Globus pallidus (tissue), 1 donor: Measurements from ENCODE around the gene GNG7.
"Not testable (repeated sequence)": the region's sequence is repeated elsewhere in the genome, so short reads cannot be mapped to it uniquely, and the experiment has no call there.

Source experiments
- DNase-seq: peaks from one replicate; pipeline ENCODE4 v3.0.0-alpha.2; 2015; ENCODE audit warnings: low spot score

Gene GNG7

GRCh38 chr19:2511570-2511969 lies 190.9 kb downstream of the GNG7 start:
- DNase-seq, result no peak

DNA sequence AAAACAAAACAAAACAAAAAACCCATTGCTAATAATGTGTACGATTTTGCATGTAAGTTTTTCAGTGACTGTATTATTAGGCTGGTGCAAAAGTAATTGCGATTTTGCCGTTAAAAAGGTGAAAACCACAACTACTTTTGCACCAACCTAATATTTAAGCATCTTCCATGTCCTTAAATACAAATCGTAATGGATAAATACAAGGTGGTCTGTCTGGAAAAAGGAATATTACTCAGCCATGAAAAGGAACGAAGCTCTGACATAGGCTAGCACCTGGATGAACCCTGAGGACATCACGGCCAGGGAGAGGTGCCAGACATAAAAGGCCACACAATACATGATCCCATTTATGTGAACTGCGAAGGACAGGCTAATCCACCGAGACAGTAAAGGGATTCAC lies 193.4 kb downstream of the GNG7 start:
- DNase-seq, result no peak

- DNase-seq, result no peak
Observed at GRCh38 chr19:2507109-2507508, 195.4 kb downstream of the GNG7 start.

DNA sequence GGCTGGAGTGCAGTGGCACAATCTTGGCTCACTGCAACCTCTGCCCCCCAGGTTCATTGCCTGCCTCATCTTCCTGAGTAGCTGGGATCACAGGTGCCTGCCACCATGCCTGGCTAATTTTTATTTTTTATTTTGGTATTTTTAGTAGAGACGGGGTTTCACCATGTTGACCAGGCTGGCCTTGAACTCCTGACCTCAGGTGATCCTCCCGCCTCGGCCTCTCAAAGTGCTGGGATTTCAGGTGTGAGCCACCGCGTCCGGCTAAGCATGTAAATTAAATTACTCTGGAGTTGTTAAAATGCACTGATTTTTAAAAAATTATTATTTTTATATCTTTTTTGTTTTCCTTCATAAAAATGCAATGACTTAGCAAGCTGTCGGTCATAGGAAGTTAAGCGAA lies 195.8 kb downstream of the GNG7 start:
- DNase-seq, result not testable (repeated sequence)

DNA sequence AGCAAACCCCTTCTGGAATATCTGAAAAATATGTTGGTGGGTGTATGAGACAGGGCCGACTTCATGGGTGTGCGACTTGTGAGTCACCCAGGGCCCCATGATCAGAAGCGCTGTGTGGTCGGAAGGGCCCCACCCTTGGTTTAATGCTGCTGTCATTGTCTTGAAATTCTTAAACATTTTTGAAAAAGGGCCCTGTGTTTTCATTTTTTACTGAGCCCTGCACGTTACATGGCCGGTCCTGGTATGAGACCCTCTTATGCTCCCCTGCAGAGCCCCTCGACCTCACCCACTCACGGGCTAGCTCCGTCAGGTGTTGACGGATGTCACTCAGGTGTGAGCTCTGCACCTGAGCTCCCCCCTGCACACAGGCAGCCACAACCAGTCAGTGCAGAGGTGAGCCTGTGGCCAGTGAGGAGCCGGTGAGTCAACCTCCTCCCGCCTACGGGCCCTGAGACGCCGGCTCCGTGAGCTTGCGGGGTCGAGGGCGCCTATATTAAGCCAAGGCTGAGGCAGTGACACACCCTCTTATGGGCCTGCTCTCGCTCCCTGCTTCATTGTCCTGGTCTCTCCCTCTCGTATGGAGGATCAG lies 198.9 kb downstream of the GNG7 start:
- no peak for DNase-seq

DNA sequence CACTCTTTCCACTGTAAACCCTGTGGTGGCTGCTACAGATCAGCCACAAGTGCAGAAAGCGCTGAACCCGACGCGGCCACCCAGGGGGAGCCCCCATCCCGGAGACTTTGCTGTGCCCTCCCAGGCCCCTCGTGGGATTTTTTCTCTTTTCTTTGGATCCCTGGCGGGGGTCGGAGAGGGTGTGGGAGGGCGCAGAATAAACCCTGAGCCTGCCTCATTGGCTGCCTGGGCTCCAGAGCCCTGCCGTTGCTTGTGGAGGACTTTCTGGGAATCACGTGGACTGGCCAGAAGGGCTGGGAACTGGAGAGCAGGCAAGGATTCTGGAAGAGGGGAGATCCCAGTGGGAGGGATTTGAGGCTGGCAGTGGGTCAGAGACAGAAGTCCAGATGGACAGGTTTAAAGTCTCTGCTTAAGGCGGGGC lies 201.6 kb downstream of the GNG7 start:
- no peak for DNase-seq

DNA sequence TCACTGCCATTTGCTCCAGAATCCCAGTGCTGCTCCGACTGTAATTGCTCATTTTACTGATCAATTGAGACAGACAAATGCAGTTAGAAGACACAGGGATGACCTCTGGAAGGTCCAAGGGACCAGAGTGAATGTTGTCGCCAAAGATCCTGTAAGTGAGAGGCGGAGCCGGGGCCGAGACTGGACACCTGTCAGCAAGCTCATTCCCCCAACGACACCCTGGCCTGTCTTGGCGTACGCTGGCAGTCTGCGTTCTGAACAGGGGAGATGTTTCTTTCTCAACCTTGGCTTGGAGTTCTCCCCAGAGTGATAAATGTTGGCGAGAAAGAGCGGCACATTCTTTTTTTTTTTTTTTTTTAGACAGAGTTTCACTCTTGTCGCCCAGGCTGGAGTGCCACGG lies 202.3 kb downstream of the GNG7 start:
- no peak for DNase-seq

GRCh38 chr19:2497186-2497585 lies 205.3 kb downstream of the GNG7 start:
- DNase-seq, result no peak

- DNase-seq, result no peak
Observed at GRCh38 chr19:2495651-2496316, 206.7 kb downstream of the GNG7 start.

GRCh38 chr19:2495130-2495641 lies 207.3 kb downstream of the GNG7 start:
- peak; percentile 38 for DNase-seq

- peak; percentile 61 for DNase-seq
Observed at GRCh38 chr19:2494447-2495129, 207.9 kb downstream of the GNG7 start.

DNA sequence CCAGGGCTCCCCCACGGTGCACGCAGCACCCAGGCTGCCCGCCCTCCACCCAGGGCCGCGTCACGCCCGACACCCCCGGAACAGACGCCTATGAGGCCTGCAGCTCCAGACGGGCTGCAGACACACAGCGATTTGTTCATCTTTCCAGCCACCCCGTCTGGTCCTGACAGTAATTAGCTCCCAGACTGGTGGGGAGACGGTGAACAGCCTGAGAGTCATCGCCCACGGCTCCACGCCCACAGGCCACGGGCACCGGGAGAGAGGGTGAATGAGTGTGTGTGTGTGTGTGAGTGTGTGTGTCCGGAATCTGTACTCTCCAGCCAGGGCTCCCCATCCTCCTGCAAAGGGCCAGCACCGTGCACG lies 208.4 kb downstream of the GNG7 start:
- no peak for DNase-seq

- not testable (repeated sequence) for DNase-seq
Observed at GRCh38 chr19:2493448-2493847, 209.0 kb downstream of the GNG7 start.

- DNase-seq, result no peak
Observed at GRCh38 chr19:2492870-2493269, 209.6 kb downstream of the GNG7 start.

DNA sequence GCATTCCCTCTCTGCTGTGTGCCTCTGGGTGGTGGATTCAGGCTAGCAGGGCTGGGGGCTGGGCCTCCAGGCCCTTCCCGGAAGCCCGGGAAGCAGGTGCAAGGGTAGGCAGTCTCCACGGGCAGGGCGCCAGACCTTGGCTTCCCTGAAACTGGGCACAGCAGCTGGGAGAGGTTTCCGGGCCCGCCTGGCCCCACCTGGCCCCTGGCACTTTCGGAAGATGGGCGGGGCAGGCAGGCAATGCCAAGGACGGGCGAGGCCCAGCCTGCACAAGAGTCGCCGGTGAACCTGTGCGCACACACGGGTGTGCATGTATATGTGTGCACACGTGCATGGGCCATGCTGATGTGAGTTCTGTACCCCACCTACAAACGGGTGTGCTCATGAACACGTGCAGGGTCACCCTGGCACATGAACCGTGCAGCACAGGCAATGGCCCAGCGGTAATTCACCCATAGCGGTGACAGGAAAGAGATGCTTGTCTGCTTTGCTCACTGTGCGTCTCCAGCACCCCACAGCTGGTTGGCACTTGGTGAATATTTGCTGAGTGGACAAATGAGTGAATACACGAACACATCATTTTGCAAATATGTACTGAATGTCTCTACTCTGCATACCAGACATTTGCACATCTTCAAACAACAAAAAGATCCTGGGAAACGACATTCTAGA lies 211.2 kb downstream of the GNG7 start:
- no peak for DNase-seq

GRCh38 chr19:2490659-2491058 lies 211.8 kb downstream of the GNG7 start:
- no peak for DNase-seq

DNA sequence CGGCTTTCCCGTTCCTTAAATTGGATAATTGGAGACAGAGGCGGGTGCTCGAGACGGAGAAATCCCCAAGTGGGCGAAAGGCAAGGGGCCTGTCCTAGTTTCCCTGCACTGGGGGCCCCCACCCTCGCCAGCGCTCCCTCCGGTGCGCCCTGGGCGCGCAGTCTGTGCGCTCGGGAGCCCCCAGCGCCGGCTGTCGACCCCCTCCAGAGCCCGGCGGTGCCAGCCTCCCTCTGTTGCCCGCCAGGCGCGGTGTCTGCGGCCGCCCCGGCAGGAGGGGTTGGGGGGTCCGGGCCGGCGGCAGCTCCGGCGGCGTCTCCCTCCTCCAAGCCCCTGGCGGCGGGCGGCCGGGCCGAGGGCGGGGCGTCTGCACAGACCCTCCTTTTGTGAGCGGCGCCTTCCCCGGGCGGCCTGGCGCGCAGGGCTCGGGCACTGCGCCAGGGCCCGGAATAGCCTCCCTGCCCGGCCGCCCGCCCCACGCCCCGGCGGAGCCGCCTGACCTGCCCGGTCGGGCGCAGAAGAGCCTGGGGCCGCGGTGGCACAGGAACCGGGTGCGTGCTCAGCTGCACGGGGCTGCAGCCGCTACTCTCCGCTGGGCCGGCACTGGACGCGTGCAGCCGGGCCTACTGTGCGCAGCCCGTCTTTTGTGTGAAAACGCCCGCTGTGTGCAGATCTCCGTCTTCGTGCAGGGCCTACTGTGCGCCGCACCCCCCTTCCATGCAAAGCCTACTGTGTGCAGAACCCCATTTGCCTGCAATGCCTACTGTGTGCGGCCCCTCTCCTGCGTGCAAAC lies 213.4 kb downstream of the GNG7 start:
- peak; percentile 58 for DNase-seq

GRCh38 chr19:2488405-2488941 lies 214.0 kb downstream of the GNG7 start:
- DNase-seq, result no peak

- no peak for DNase-seq
Observed at GRCh38 chr19:2487842-2488241, 214.7 kb downstream of the GNG7 start.

DNA sequence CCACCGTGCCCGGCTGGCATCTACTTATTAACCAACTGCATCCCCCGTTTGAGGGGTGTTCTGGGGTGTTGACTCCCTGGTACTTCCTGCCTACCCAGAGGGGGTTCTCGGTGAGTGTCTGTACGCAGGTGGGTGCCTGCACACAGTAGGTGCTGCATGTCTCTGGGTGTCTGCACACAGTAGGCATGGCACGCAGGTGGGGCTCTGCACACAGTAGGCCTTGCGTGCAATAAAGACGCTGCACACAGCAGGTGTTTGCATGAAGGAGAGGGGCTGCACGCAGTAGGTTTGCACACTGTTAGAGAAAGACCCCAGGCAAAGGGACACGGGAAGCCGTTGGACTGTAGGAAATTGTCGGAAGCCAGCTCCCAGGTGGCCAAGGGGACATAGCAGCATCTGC lies 215.4 kb downstream of the GNG7 start:
- DNase-seq, result no peak

DNA sequence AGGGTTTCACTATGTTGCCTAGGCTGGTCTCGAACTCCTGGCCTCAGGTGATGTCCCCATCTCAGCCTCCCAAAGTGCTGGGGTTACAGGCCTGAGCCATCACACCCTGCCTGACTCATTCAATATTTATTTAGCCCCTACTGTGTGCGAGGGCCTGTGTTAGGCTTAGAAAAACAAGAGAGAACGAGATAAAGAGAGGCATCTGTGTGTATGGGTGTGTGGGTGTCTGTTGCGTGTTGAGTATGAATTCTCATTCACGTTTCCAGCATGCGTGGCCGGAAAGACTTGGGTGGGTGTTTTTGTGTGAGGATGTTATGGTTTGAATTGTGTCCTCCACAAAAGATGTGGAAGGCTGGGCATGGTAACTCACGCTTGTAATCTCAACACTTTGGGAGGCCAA lies 217.1 kb downstream of the GNG7 start:
- DNase-seq, result no peak
